Keratinocyte (primary cell): Measurements from ENCODE around the gene DAPL1. TPM values are rescaled to one million over a fixed set of nuclear protein-coding genes. Genes with fewer than 3 reads are reported as not detected.

Experiments used
- DNase-seq: peaks from one replicate; pipeline ENCODE4 v3.0.0-alpha.2; 2011; ENCODE audit warnings: low read depth, missing footprints, low spot score
- FAIRE-seq: peaks from 2 replicates; lab custom pipeline; 2011; peaks lifted over from hg19 to GRCh38; lab: Jason Lieb, UNC
- H2AFZ ChIP-seq: 2 replicates; pipeline ENCODE4 v1.6.0; 2012; ENCODE audit warnings: low read length, control low read depth, inconsistent platforms; ENCODE audit not compliant: control insufficient read depth
- H3K27ac ChIP-seq: 2 replicates; pipeline ENCODE4 v1.5.1; 2011; ENCODE audit warnings: low read length; ENCODE audit not compliant: control insufficient read depth, insufficient read depth
- H3K27me3 ChIP-seq: 3 replicates; pipeline ENCODE4 v1.6.0; 2011; ENCODE audit warnings: low read length; ENCODE audit not compliant: control insufficient read depth, insufficient read depth; ENCODE audit errors: extremely low read depth
- H3K36me3 ChIP-seq, 2 experiments: 2 replicates in 1 of 2; 3 replicates in 1 of 2; pipeline ENCODE4 v1.5.1; 2011; ENCODE audit warnings: low read length in 2 of 2, mild to moderate bottlenecking in 1 of 2; ENCODE audit not compliant: control insufficient read depth in 2 of 2, insufficient read depth in 2 of 2; ENCODE audit errors: extremely low read depth in 1 of 2
- H3K4me1 ChIP-seq: 3 replicates; pipeline ENCODE4 v1.5.1; 2011; ENCODE audit warnings: low read length; ENCODE audit not compliant: control insufficient read depth, insufficient read depth; ENCODE audit errors: extremely low read depth
- H3K4me2 ChIP-seq: 3 replicates; pipeline ENCODE4 v1.6.0; 2011; ENCODE audit warnings: low read depth, low read length; ENCODE audit not compliant: control insufficient read depth, insufficient read depth; ENCODE audit errors: extremely low read depth
- H3K4me3 ChIP-seq, 3 experiments: fragments of 200-600 bp in 1 of 3; sonication (generic) in 1 of 3; 2 replicates in 2 of 3; 3 replicates in 1 of 3; pipeline ENCODE4 v1.5.1; 2011 to 2016; ENCODE audit warnings: low read length in 3 of 3, mild to moderate bottlenecking in 3 of 3, control low read depth in 2 of 3, inconsistent platforms in 1 of 3, low read depth in 1 of 3, mixed read lengths in 1 of 3, mixed run types in 1 of 3, moderate library complexity in 1 of 3; ENCODE audit not compliant: control insufficient read depth in 2 of 3, insufficient read depth in 2 of 3; ENCODE audit errors: extremely low read depth in 1 of 3
- H3K79me2 ChIP-seq: 2 replicates; pipeline ENCODE4 v1.6.0; 2012; ENCODE audit warnings: low read length; ENCODE audit not compliant: control insufficient read depth, insufficient read depth
- H3K9ac ChIP-seq: 3 replicates; pipeline ENCODE4 v1.6.0; 2011; ENCODE audit warnings: low read length; ENCODE audit not compliant: control insufficient read depth, insufficient read depth; ENCODE audit errors: extremely low read depth
- H3K9me1 ChIP-seq: 3 replicates; pipeline ENCODE4 v1.6.0; 2011; ENCODE audit warnings: low read length; ENCODE audit not compliant: control insufficient read depth, insufficient read depth; ENCODE audit errors: extremely low read depth
- H3K9me3 ChIP-seq: 2 replicates; pipeline ENCODE4 v1.5.1; 2012; ENCODE audit warnings: low read depth, low read length; ENCODE audit not compliant: control insufficient read depth
- H4K20me1 ChIP-seq: 3 replicates; pipeline ENCODE4 v1.6.0; 2011; ENCODE audit warnings: low read length; ENCODE audit not compliant: control insufficient read depth, insufficient read depth; ENCODE audit errors: extremely low read depth
- CTCF ChIP-seq, 3 experiments: IDR thresholded peaks in 1 of 3; conservative IDR thresholded peaks in 1 of 3; optimal IDR thresholded peaks in 1 of 3; 2 replicates in 2 of 3; 3 replicates in 1 of 3; pipeline versions ENCODE3 to v1.5.1; 2011; ENCODE audit warnings: low read length in 3 of 3, mild to moderate bottlenecking in 3 of 3, moderate library complexity in 2 of 3, control low read depth in 1 of 3, inconsistent platforms in 1 of 3; ENCODE audit not compliant: insufficient read depth in 2 of 3; ENCODE audit errors: extremely low read depth in 1 of 3
- EZH2 ChIP-seq: IDR thresholded peaks from one replicate; pipeline ENCODE4 v1.6.1; 2012; ENCODE audit warnings: inconsistent platforms, mild to moderate bottlenecking, low read length, moderate library complexity
- dilution Hi-C: fragments of 300-500 bp; cut with MboI; formaldehyde crosslinking; loops from one replicate; pipeline ENCODE4 v1.7.0; 2020; ENCODE audit warnings: low sequenced_read_pairs; ENCODE audit not compliant: extremely low pct_ligation_motif_present
- polyA plus RNA-seq, 5 experiments: library from polyadenylated mRNA; depleted of rRNA in 3 of 5; stranded (reverse) in 3 of 5; stranded (forward) in 1 of 5; unstranded in 1 of 5; fragments of >200 nt; gene quantifications; 1 replicate in 1 of 5; 2 replicates in 3 of 5; 3 replicates in 1 of 5; pipeline versions ENCODE4 v1.2.1 to v1.2.3, GENCODE V29; 2011 to 2012; ENCODE audit warnings: missing spikeins in 2 of 5, low read depth in 1 of 5, low replicate concordance in 1 of 5

DAPL1 gene
- polyA plus RNA-seq, 1 donor (not counting 4 experiments of a cell fraction or from before 2014, with no cell fraction given): 4.8 TPM

DNA sequence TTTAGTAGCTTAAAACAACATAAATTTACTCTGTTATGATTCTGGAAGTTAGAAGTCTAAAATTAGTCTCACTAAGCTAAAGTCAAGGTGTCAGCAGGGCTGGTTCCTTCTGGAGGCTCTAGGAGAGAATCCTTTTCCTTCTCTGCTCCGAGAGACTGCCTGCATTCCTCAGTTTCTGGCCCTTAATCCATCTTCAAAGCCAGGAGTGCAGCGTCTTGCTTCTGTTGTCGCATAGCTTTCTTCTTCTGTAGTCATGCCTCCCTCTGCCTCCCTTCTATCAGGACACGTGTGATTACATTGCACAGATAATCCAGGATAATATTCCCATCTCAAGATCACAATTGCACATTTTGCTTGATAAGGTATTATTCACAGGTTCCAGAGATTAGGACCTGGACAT, 35.1 kb downstream of the DAPL1 start:
- H3K4me2 ChIP-seq: no peak overlapping the region
- H4K20me1 ChIP-seq: no peaks in the 10 kb centered on the region
- no peaks in the 10 kb centered on the region for H3K4me1 ChIP-seq
- no peaks in the 10 kb centered on the region for H3K9me3 ChIP-seq
- H3K9me1 ChIP-seq: no peaks in the 10 kb centered on the region
- TF ChIP-seq EZH2: no peak
- TF ChIP-seq CTCF (optimal IDR thresholded peaks at IDR 0.05 in 1 of 3, IDR thresholded peaks at IDR 0.05 in 1 of 3, conservative IDR thresholded peaks at IDR 0.05 in 1 of 3; ENCODE audit: extremely low read depth in 1 of 3, insufficient read depth in 2 of 3, low read length in 3 of 3): no peak
- H3K27me3 ChIP-seq: no peaks in the 10 kb centered on the region
- FAIRE-seq (no peak), DNase-seq (no peak)
- H3K4me3 ChIP-seq: no peak overlapping the region
- dilution Hi-C loops: no loop called here
- H3K27ac ChIP-seq: no peak overlapping the region
- H3K79me2 ChIP-seq: no peaks in the 10 kb centered on the region
- H2AFZ ChIP-seq: no peak overlapping the region
- H3K36me3 ChIP-seq: no peaks in the 10 kb centered on the region
- no peak overlapping the region for H3K9ac ChIP-seq

- H3K9me3 ChIP-seq: no peaks in the 10 kb centered on the region
- no peak for DNase-seq
- no peak overlapping the region for H3K27ac ChIP-seq
- no peaks in the 10 kb centered on the region for H3K27me3 ChIP-seq
- no peak overlapping the region for H3K4me2 ChIP-seq
- H3K4me1 ChIP-seq: no peaks in the 10 kb centered on the region
- no peak overlapping the region for H3K9ac ChIP-seq
- no peak overlapping the region for H3K4me3 ChIP-seq
- no peak for FAIRE-seq
- H3K36me3 ChIP-seq: no peaks in the 10 kb centered on the region
- no peak for TF ChIP-seq EZH2
- no peak for TF ChIP-seq CTCF (optimal IDR thresholded peaks at IDR 0.05 in 1 of 3, IDR thresholded peaks at IDR 0.05 in 1 of 3, conservative IDR thresholded peaks at IDR 0.05 in 1 of 3; ENCODE audit: extremely low read depth in 1 of 3, insufficient read depth in 2 of 3, low read length in 3 of 3)
- H4K20me1 ChIP-seq: no peaks in the 10 kb centered on the region
- dilution Hi-C loops: no loop called here
- no peak overlapping the region for H2AFZ ChIP-seq
- no peaks in the 10 kb centered on the region for H3K9me1 ChIP-seq
- no peaks in the 10 kb centered on the region for H3K79me2 ChIP-seq
Observed at GRCh38 chr2:158835431-158835830, 40.3 kb downstream of the DAPL1 start.
